ENCODE measurements around the gene PLS3. TPM values are rescaled to one million over a fixed set of nuclear protein-coding genes. Genes with fewer than 3 reads are reported as not detected.

The PLS3 gene
- total RNA-seq, 1 experiment from 2014 or later: 169 TPM

DNA sequence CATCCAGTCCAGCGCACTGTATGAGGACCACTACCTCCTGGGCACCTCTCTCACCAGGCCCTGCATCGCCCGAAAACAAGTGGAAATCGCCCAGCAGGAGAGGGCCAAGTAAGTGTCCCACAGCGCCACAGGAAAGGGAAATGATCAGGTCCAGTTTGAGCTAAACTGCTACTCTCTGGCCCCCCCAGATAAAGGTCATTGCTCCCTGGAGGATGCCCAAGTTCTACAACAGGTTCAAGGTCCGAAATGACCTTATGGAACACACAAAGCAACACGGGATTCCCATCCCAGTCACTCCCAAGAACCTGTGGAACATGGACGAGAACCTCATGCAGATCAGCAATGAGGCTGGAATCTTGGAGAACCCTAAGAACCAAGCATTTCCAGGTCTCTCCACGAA is 104.1 kb downstream of the PLS3 start:
- BruUV-seq (replicated peaks): no TSS peak

DNA sequence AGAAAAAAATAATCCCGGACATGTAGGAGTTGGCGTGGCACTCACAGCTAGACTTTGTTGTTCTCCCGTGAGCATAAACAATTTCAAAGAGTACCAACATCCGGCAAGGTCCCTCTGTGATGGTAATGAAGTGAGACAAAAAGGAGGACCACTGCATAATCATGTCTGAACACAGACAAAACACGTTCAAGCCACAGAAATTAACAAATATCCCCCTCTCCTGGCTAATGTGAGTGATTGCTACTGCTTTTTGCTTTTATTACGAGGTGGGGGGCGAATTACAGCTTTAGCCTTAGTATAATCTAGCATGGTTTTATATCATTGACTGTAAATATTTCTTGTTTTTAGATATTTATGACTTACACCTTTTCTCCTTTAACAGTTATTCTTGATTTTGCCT is 118.5 kb downstream of the PLS3 start:
- CTCF ChIA-PET: interaction anchor here (1.0 to 1.6 kb wide), 2 partner anchors 11 to 349 kb away, joined by 4 to 7 read pairs; no protein-coding TSS in a partner anchor
- Mint-ChIP-seq H3K9me3 (ENCODE audit: low read depth, unreplicated experiment) (no peaks in the 10 kb centered on the region), H3K36me3 (ENCODE audit: insufficient read depth, unreplicated experiment) (no peaks in the 10 kb centered on the region), H3K4me1 (ENCODE audit: low read depth, unreplicated experiment) (no peaks in the 10 kb centered on the region), H3K27ac (ENCODE audit: unreplicated experiment) (no peak overlapping the region), H3K27me3 (ENCODE audit: unreplicated experiment) (no peaks in the 10 kb centered on the region), H3K4me3 (ENCODE audit: low read depth, unreplicated experiment) (no peak overlapping the region)
- DNase-seq: no peak
- intact Hi-C loops (cut with micrococcal nuclease; ENCODE audit: unreplicated experiment): loop anchor here (2.0 kb wide), 2 partner anchors 349 to 453 kb away; no protein-coding TSS in a partner anchor
- no peak for TF ChIP-seq CTCF (IDR thresholded peaks at IDR 0.05; ENCODE audit: unreplicated experiment)
- no TSS peak for BruUV-seq (replicated peaks)

More for the DNA sequence above, 104.1 kb downstream of the PLS3 start:
- H3K9me3 Mint-ChIP-seq (ENCODE audit: low read depth, unreplicated experiment): peaks cover 2% of the 10 kb centered on the region
- intact Hi-C loops (cut with micrococcal nuclease; ENCODE audit: unreplicated experiment): no loop called here
- TF ChIP-seq CTCF (IDR thresholded peaks at IDR 0.05; ENCODE audit: unreplicated experiment): no peak
- no peaks in the 10 kb centered on the region for H3K4me1 Mint-ChIP-seq (ENCODE audit: low read depth, unreplicated experiment)
- H3K27ac Mint-ChIP-seq (ENCODE audit: unreplicated experiment): no peak overlapping the region
- no peak overlapping the region for H3K4me3 Mint-ChIP-seq (ENCODE audit: low read depth, unreplicated experiment)
- no peaks in the 10 kb centered on the region for H3K27me3 Mint-ChIP-seq (ENCODE audit: unreplicated experiment)
- no peaks in the 10 kb centered on the region for H3K36me3 Mint-ChIP-seq (ENCODE audit: insufficient read depth, unreplicated experiment)
- CTCF ChIA-PET: no interaction called here
- no peak for DNase-seq

GRCh38 chrX:115687595-115687994 is 126.6 kb downstream of the PLS3 start:
- intact Hi-C loops (cut with micrococcal nuclease; ENCODE audit: unreplicated experiment): no loop called here
- Mint-ChIP-seq H3K27ac (ENCODE audit: unreplicated experiment) (no peak overlapping the region), H3K4me3 (ENCODE audit: low read depth, unreplicated experiment) (no peak overlapping the region), H3K36me3 (ENCODE audit: insufficient read depth, unreplicated experiment) (no peaks in the 10 kb centered on the region), H3K9me3 (ENCODE audit: low read depth, unreplicated experiment) (no peaks in the 10 kb centered on the region), H3K27me3 (ENCODE audit: unreplicated experiment) (no peaks in the 10 kb centered on the region), H3K4me1 (ENCODE audit: low read depth, unreplicated experiment) (no peaks in the 10 kb centered on the region)
- BruUV-seq (replicated peaks): no TSS peak
- CTCF ChIA-PET: no interaction called here
- no peak for DNase-seq
- no peak for TF ChIP-seq CTCF (IDR thresholded peaks at IDR 0.05; ENCODE audit: unreplicated experiment)

DNA sequence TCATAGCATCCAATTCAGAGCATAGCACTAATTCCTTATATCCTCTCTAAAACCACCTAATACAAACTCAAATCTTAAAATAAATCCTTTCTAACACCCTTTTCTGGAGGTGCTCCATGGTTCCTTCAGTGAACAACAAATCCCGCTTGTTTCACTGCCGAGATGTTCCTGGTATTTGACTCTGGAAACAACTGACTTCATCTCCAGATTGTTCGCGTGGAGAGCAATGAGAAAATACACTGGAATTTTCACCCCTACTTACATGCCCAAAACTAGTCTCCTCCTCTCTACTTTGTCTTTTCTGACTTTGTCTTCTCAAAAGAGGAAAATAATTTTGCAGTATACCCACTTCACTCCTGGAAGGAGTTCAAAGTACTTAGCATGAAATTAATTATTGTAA is 129.0 kb downstream of the PLS3 start:
- CTCF ChIA-PET: no interaction called here
- BruUV-seq (replicated peaks): no TSS peak
- DNase-seq: no peak
- Mint-ChIP-seq H3K9me3 (ENCODE audit: low read depth, unreplicated experiment) (no peaks in the 10 kb centered on the region), H3K4me3 (ENCODE audit: low read depth, unreplicated experiment) (no peak overlapping the region), H3K4me1 (ENCODE audit: low read depth, unreplicated experiment) (no peaks in the 10 kb centered on the region), H3K27ac (ENCODE audit: unreplicated experiment) (no peak overlapping the region), H3K36me3 (ENCODE audit: insufficient read depth, unreplicated experiment) (no peaks in the 10 kb centered on the region), H3K27me3 (ENCODE audit: unreplicated experiment) (no peaks in the 10 kb centered on the region)
- TF ChIP-seq CTCF (IDR thresholded peaks at IDR 0.05; ENCODE audit: unreplicated experiment): no peak
- intact Hi-C loops (cut with micrococcal nuclease; ENCODE audit: unreplicated experiment): loop anchor here (2.0 to 5.0 kb wide), 3 partner anchors 38 to 463 kb away; no protein-coding TSS in a partner anchor
